Jurkat, Clone E6-1 (cell line): ENCODE measurements around the gene HOMEZ.
"Not testable (repeated sequence)": the region's sequence is repeated elsewhere in the genome, so short reads cannot be mapped to it uniquely, and the experiment has no call there.

Experiments
- DNase-seq: peaks from one replicate; pipeline ENCODE4 v3.0.0-alpha.2; 2011; ENCODE audit warnings: low read depth, low spot score
- H3K4me3 ChIP-seq: 2 replicates; pipeline ENCODE4 v1.5.1; 2011; ENCODE audit warnings: mild to moderate bottlenecking, low read length, control low read depth, moderate library complexity

Gene HOMEZ

DNA sequence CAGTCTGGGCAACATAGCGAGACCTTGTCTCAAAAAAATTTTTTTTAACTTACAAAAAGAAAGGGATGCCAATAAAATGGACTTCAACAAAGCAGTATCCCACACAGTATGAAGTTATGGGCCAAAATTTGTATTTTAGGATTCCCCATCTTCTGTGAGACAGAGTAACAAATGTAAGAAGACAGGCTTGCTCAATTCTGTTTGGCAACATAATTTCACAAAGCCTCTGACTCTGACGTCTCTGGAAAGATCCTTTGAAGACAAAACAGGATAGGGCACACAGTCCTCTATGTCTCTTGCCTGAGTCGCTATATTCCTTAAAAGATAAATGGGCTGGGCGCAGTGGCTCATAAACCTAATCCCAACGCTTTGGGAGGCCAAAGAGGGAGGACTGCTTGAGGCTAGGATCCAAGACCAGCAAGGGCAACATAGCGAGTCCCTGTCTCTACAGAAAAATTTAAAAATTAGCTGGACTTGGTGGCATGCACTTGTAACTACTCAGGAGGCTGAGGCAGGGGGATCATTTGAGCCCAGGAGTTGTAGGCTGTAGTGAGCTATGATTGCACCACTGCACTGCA is 1.1 kb upstream of the HOMEZ start:
- no peak for DNase-seq
- H3K4me3 ChIP-seq: peak overlapping the region; percentile 92

- DNase-seq: no peak
Measured at GRCh38 chr14:23285530-23286019, 357 bp downstream of the HOMEZ start.

DNA sequence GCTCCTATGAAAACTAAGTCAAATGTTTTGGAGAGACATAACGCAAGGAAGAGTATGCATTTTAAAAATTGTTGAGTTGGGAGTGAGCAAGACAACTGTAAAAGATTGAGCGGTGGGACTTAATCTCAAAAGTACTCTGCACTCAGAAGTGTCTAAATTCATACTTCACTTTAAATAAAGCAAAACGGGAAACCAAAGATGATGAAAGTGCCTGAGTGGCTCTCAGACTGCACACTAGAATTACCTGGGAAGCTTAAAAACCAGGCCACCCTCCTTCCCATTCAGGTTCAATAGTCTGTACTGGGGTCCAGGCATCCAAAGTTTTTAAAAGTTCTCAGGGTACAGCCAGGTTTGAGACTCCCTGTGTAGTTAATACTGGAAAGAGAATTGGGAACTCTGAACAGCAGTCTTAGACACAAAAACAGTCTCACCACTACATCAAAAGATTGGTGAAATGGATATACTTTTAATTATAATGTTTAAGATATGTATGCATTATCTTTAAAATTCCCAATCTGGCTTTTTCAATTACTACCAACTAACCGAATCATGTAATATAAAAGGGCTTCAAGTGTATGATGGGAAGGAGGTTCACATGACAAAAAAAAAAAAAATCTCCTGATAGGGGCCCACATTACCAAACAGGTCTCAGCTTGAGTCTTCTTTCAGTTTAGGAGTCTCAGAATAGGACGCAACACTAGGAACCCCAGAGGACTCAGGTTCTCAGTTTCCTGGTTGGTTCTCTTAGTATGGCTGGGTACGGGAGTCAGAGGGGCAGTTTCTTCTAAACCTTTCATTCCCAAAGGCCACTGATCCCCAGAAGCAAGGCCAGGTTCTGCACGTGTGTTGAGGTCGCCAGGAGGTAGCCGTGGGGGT is 1.0 kb downstream of the HOMEZ start:
- peak overlapping the region; percentile 92 for H3K4me3 ChIP-seq
- DNase-seq: no peak

More at GRCh38 chr14:23285530-23286019, 357 bp downstream of the HOMEZ start:
- H3K4me3 ChIP-seq: peak overlapping the region; percentile 92

DNA sequence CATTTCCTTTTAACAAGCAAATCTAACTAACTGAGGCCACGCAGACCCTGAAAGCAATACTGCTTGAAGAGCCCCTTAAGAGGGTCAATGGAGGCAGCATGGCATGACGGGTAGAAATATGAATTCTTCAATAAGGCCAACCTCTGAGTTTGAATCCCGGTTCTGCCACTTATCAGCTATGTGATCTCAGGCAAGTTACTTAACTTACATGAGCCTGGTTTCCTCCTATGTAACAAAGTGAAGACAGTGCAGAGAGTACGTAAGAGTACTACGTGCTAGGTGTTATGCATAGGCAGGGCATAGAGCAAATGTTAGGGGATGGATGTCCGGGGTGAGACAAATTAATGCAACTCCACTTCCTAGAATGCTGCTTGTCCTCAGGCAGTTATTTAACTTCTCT is 4.7 kb downstream of the HOMEZ start:
- no peak overlapping the region for H3K4me3 ChIP-seq
- DNase-seq: no peak

- not testable (repeated sequence) for DNase-seq, H3K4me3 ChIP-seq
Measured at GRCh38 chr14:23277928-23278327, 8.0 kb downstream of the HOMEZ start.

DNA sequence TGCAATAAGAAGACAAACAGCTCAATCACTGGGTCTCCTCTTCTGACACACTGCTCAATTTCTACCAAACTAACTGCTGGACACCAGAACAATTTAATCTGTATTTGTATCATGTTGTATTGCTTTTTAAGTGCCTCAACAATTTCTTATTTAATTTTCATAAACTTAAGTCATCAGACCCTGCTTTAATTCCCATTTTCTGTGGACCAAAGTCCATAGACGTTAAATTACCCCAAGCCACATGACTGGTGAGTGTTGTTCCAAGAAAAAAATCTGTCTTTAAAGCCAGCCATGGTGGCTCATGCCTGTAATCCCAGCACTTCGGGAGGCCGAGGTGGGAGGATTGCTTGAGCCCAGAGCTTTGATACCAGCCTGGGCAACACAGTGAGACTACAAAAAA is 8.7 kb downstream of the HOMEZ start:
- DNase-seq: no peak
- H3K4me3 ChIP-seq: no peak overlapping the region

GRCh38 chr14:23275412-23275811 is 10.5 kb downstream of the HOMEZ start:
- no peak overlapping the region for H3K4me3 ChIP-seq
- no peak for DNase-seq

DNA sequence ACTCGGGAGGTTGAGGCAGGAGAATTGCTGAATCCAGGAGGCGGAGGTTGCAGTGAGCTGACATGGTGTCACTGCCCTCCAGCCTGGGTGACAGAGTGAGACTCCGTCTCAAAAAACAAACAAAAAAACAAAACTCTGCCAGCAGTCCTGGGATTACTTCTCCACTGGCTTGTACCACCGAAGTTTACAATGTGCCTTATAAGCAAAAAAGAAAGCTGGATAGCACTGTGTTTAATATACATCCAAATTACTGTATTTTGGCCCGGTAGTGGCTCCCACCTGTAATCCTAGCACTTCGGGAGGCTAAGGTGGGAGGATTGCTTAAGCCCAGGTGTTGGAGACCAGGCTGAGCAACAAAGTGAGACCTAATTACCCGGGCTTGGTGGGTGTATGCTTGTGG is 16.7 kb downstream of the HOMEZ start:
- DNase-seq: no peak
- no peak overlapping the region for H3K4me3 ChIP-seq

- H3K4me3 ChIP-seq: not testable (repeated sequence)
Measured at GRCh38 chr14:23260849-23261248, 25.1 kb downstream of the HOMEZ start.

GRCh38 chr14:23259426-23259825 is 26.5 kb downstream of the HOMEZ start:
- DNase-seq: no peak

More at GRCh38 chr14:23260849-23261248, 25.1 kb downstream of the HOMEZ start:
- DNase-seq: not testable (repeated sequence)

GRCh38 chr14:23258256-23258655 is 27.7 kb downstream of the HOMEZ start:
- H3K4me3 ChIP-seq: no peak overlapping the region
- no peak for DNase-seq

More at GRCh38 chr14:23259426-23259825, 26.5 kb downstream of the HOMEZ start:
- H3K4me3 ChIP-seq: no peak overlapping the region

DNA sequence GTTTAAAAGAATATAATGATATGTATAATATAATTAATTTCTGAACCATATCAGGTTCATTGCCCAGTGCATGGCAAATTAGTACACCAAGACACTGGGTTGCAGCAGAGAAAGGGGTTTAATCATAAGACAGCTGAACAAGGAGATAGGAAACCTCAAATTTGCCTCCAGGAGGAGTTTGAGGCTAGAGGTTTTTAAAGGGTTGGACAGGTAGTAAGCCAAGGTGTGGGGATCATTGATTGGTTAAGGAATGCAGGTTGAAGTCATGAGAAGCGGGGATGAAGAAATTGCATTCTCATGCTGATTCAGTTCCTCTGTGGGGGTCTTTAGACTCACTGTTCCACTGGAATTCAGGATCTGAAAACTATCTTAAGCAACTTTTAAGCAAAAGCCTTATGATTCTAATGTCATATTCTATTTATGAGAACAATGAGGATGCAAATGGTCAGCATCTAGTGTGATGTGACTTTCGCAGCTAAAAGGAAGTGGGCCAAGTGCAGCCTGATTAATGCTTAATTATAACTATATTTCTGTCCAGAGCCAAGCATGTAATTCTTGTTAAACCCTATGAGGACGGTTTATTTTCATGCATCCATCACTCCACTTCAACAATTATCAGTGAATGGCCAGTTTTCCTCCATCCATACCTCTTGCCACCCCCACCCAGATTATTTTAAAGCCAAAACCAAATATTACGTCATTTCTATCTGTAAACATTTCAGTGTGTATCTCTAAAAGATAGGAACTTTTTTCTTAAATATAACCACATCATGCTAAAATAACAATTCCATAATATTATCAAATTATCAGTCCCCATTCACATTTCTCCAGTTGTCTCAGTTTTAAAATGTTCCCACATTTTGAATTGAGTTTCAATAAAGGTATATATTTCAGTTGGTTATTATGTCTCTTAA is 33.3 kb downstream of the HOMEZ start:
- H3K4me3 ChIP-seq: no peak overlapping the region
- DNase-seq: no peak

- H3K4me3 ChIP-seq: no peak overlapping the region
- DNase-seq: no peak
Measured at GRCh38 chr14:23252006-23252405, 33.9 kb downstream of the HOMEZ start.

GRCh38 chr14:23249824-23250223 is 36.1 kb downstream of the HOMEZ start:
- H3K4me3 ChIP-seq: no peak overlapping the region
- no peak for DNase-seq

DNA sequence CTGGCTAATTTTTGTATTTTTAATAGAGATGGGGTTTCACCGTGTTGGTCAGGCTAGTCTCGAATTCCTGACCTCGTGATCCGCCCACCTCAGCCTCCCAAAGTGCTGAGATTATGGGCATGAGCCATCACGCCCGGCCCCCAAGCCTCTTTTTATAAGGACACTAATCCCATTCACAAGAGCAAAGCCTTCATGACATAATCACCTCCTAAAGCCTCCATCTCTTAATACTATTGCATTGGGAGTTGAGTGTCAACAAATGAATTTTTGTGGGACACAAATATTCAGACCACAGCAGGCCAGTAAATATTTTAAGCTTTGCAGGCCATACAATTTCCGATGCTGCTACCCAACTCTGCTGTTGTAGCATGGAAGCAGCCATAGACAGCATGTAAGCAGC is 37.3 kb downstream of the HOMEZ start:
- DNase-seq: no peak

DNA sequence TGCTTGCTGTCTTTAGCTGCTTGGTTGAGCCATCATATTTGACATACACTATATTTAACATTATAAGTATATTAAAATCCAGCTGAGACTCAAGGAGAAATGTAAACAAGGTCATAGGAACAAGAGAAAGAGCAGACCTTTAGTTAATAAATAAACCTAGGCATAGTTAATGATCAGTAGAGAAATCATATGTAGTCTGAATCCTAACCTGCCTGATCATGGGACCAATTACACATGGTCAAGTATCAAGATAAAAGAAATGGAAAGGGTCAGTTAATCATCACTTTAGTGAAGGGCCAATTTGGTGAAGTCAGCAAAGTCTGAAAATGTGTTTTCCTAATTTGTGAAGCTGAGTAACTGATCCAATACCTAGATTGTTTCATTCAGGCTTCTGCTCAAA is 40.6 kb downstream of the HOMEZ start:
- DNase-seq: no peak
- H3K4me3 ChIP-seq: no peak overlapping the region

More for the DNA sequence above, 37.3 kb downstream of the HOMEZ start:
- no peak overlapping the region for H3K4me3 ChIP-seq

DNA sequence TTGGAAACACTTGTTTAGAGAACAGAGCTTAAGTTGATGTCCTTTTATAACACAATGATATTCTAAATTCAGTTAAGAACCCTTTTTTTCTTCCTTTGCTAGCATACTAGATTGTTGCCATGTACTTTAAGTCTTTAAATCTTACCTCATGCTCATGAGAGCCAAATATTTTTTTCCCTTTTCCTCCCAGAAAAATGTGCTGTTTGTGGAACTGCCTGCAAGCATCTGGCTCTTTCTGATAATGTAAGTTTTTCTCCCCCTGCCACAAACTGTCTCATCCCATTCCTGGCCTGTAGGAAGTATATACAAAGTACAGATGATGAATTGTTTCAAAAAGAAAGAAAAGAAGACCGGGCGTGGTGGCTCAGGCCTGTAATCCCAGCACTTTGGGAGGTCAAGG is 42.9 kb downstream of the HOMEZ start:
- H3K4me3 ChIP-seq: no peak overlapping the region
- DNase-seq: no peak

DNA sequence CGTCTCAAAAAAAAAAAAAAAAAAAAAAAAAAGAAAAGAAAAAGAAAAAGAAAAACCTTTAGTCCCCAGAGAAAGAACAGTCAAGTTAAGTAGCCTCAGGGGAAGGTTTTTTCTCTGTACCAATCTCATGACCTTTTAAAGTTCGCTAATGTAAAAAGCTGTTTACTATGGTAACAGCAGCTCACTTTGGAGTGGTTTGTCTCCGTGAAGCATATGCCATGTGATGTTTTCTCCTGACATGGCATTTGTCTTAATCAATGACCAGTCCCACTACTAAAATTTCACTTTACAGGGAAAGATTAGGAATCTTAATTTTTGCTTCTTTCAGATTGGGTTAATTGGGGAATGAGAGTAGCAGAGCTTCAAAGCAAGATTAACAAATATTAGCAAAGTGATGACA is 43.9 kb downstream of the HOMEZ start:
- no peak overlapping the region for H3K4me3 ChIP-seq
- no peak for DNase-seq

- H3K4me3 ChIP-seq, DNase-seq: not testable (repeated sequence)
Measured at GRCh38 chr14:23241061-23241715, 44.7 kb downstream of the HOMEZ start.
